ENCODE data around the gene GIMAP8. TPM values are rescaled to one million over a fixed set of nuclear protein-coding genes. Genes with fewer than 3 reads are reported as not detected.

Gene GIMAP8
- total and polyA plus RNA-seq, 2 of the 8 experiments (the other 6 are each of a cell fraction or from before 2014, with no cell fraction given), result not detected

DNA sequence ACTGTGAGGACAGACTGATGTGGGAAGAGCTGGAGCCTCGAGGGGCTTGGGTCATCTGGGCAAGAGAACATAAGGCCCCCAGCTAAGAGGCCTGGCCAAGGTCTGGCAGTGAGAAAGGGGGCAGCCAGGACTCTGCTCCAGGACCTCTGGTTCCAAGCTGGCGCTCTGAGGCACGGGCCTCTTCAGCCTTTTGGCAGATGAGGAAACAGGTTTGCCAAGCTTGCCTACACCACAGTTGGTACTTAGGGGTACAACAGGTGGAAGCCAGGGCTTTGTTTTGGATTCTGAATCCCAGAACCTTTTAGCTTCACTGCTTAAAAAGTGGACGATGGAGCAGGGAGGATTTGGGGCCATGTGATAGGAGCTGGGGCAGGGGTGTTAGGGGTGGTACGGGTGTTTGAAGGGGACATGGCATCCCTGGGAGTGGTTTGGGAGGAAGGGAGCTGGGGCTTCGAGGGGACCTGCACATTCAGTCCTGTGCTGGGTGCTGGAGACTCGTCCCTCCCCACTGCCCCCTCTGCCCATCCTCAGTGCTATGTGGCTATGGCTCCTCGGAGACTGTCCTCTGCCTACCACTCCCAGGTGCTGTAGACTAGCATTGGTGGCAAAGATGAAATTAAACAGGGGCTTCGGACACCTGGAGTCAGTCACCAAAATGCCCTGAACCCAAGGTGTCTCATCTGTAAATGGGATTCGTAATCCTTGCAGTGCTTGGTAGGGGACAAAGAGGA, 41.0 kb upstream of the GIMAP8 start:
- Histone ChIP-seq H3K56ac (replicated peaks; ENCODE audit: insufficient read length, low read depth, low read length) (no peak overlapping the region), H3K79me2 (ENCODE audit: control insufficient read depth in 1 of 2, insufficient read depth in 2 of 2, low read length in 2 of 2) (peaks cover 0 to 21% of the 10 kb centered on the region in 2 experiments; a peak in 2 of 4 replicates), H3K14ac (ENCODE audit: insufficient read length) (no peak overlapping the region), H3K4me2 (ENCODE audit: insufficient read depth in 1 of 2, low read depth in 2 of 2, low read length in 2 of 2) (no peak overlapping the region), H3K4me1 (replicated peaks in 1 of 4; ENCODE audit: control insufficient read depth in 3 of 4, insufficient read depth in 4 of 4, low read length in 3 of 4) (peaks cover 10 to 18% (median 14%) of the 10 kb centered on the region in 4 experiments), H3K4ac (replicated peaks; ENCODE audit: insufficient read length, low read depth, low read length) (no peak overlapping the region), H3K27me3 (replicated peaks in 1 of 4; ENCODE audit: control insufficient read depth in 3 of 4, extremely low read depth in 1 of 4, insufficient read depth in 3 of 4, low read length in 3 of 4) (no peaks in the 10 kb centered on the region), H3K27ac (ENCODE audit: low read depth, low read length) (no peak overlapping the region), H2BK120ac (replicated peaks; ENCODE audit: low read depth, low read length) (no peak overlapping the region), H2BK15ac (ENCODE audit: low read length) (0 out of 2 replicates have a peak overlapping the region, but pooled peaks have one; percentile 0), H2AK5ac (ENCODE audit: low read depth, low read length) (no peak overlapping the region), H3K9me3 (ENCODE audit: insufficient read depth in 2 of 2, low read depth in 1 of 2, low read length in 1 of 2) (no peaks in the 10 kb centered on the region), H4K91ac (replicated peaks; ENCODE audit: insufficient read length, low read length) (no peak overlapping the region), H4K5ac (ENCODE audit: insufficient read length, low read depth, low read length) (no peak overlapping the region), H3K36me3 (ENCODE audit: control insufficient read depth in 2 of 4, insufficient read depth in 4 of 4, low read length in 3 of 4) (peaks cover 7 to 37% (median 15%) of the 10 kb centered on the region in 4 experiments), H2AFZ (ENCODE audit: low read length) (no peak overlapping the region), H3K79me1 (ENCODE audit: low read depth, low read length) (peaks cover 5% of the 10 kb centered on the region), H3K23me2 (ENCODE audit: low read depth, low read length) (peaks cover 4% of the 10 kb centered on the region; the same call in 1 of the 2 replicates), H2BK5ac (ENCODE audit: low read depth, low read length) (no peak overlapping the region), H3K18ac (ENCODE audit: extremely low read depth, low read length) (no peak overlapping the region), H4K8ac (ENCODE audit: extremely low read depth, insufficient read depth, low read length) (no peak overlapping the region), H4K20me1 (replicated peaks in 1 of 2; ENCODE audit: control insufficient read depth in 1 of 2, insufficient read depth in 2 of 2, low read length in 2 of 2) (peaks cover 0 to 3% of the 10 kb centered on the region in 2 experiments), H3K23ac (ENCODE audit: insufficient read length) (no peak overlapping the region), H3K9ac (replicated peaks in 1 of 4; ENCODE audit: extremely low read depth in 1 of 4, low read depth in 3 of 4, low read length in 3 of 4) (no peak overlapping the region), H2BK12ac (ENCODE audit: low read depth, low read length) (no peak overlapping the region), H2BK20ac (ENCODE audit: low read length) (no peak overlapping the region), H3K4me3 (ENCODE audit: extremely low read depth in 1 of 4, insufficient read depth in 2 of 4, low read depth in 3 of 4, low read length in 4 of 4) (no peak overlapping the region)
- WGBS, 2 experiments (ENCODE audit: extremely low coverage in 1 of 2, insufficient coverage in 1 of 2, insufficient read length in 1 of 2, insufficient replicate concordance in 2 of 2, low coverage in 1 of 2, low lambda C conversion rate in 2 of 2, missing lambda C conversion rate in 1 of 2), result 95% methylated on average over 10 of the region's 10 CpGs; no CpG with 5 or more reads in 1 of the 2 experiments
- no peak for FAIRE-seq
- no peak for DNase-seq (ENCODE audit: low read depth in 1 of 2, low spot score in 2 of 2)
- ChIA-PET POLR2A (ENCODE audit: partially characterized antibody) (interaction anchor here (0.7 to 14.9 kb wide), 7 partner anchors 8 to 672 kb away, joined by 3 to 170 read pairs (median 6); no protein-coding TSS in a partner anchor), CTCF (ENCODE audit: partially characterized antibody) (interaction anchor here (1.1 to 1.4 kb wide), 3 partner anchors 9 to 43 kb away, joined by 3 read pairs; no protein-coding TSS in a partner anchor)
- TF ChIP-seq, protein P1, sequence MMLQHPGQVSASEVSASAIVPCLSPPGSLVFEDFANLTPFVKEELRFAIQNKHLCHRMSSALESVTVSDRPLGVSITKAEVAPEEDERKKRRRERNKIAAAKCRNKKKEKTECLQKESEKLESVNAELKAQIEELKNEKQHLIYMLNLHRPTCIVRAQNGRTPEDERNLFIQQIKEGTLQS (IDR thresholded peaks at IDR 0.05; ENCODE audit: insufficient read depth, low read depth, low read length), result no peak
- TF ChIP-seq MAX (IDR thresholded peaks at IDR 0.05), result no peak
- TF ChIP-seq SIX5 (IDR thresholded peaks at IDR 0.05; ENCODE audit: low read depth, low read length), result no peak
- no peak for TF ChIP-seq KDM4A (IDR thresholded peaks at IDR 0.05; ENCODE audit: low read depth, low read length, severe bottlenecking)
- TF ChIP-seq USF2 (IDR thresholded peaks at IDR 0.05; ENCODE audit: low read length), result no peak
- TF ChIP-seq EP300 (IDR thresholded peaks at IDR 0.05; ENCODE audit: borderline replicate concordance in 1 of 2, low read depth in 2 of 2, low read length in 2 of 2), result no peak
- no peak for TF ChIP-seq JUN (IDR thresholded peaks at IDR 0.05; ENCODE audit: low read depth, low read length)
- TF ChIP-seq NRF1 (IDR thresholded peaks at IDR 0.05; ENCODE audit: low read depth, low read length), result no peak
- TF ChIP-seq SIRT6 (IDR thresholded peaks at IDR 0.05; ENCODE audit: low read length), result no peak
- TF ChIP-seq CTBP2 (IDR thresholded peaks at IDR 0.05; ENCODE audit: borderline replicate concordance, insufficient read depth, insufficient read length, low read length), result no peak

Measured in H1 (cell line).